WI38 (cell line): ENCODE results near the gene RASGRP2.

Experiments
- H3K4me3 ChIP-seq: 2 replicates; pipeline ENCODE4 v1.5.1; 2011; ENCODE audit warnings: low read depth, mild to moderate bottlenecking, control low read depth, low read length
- CTCF ChIP-seq: IDR thresholded peaks from 2 replicates; pipeline ENCODE4 v1.5.1; 2012; ENCODE audit warnings: low read depth, mild to moderate bottlenecking, control low read depth, low read length

RASGRP2 gene

GRCh38 chr11:64776875-64777274, 32.9 kb upstream of the RASGRP2 start:
- no peak for TF ChIP-seq CTCF
- peak overlapping the region; percentile 64 for H3K4me3 ChIP-seq

GRCh38 chr11:64776425-64776824, 32.5 kb upstream of the RASGRP2 start:
- peak overlapping the region; percentile 64 for H3K4me3 ChIP-seq
- no peak for TF ChIP-seq CTCF

GRCh38 chr11:64774144-64774543, 30.2 kb upstream of the RASGRP2 start:
- TF ChIP-seq CTCF, result no peak
- no peak overlapping the region for H3K4me3 ChIP-seq

- TF ChIP-seq CTCF, result no peak
- no peak overlapping the region for H3K4me3 ChIP-seq
Measured at GRCh38 chr11:64772303-64773018, 28.5 kb upstream of the RASGRP2 start.

GRCh38 chr11:64771861-64772260, 27.9 kb upstream of the RASGRP2 start:
- H3K4me3 ChIP-seq, result no peak overlapping the region
- no peak for TF ChIP-seq CTCF

GRCh38 chr11:64770120-64770519, 26.2 kb upstream of the RASGRP2 start:
- no peak overlapping the region for H3K4me3 ChIP-seq
- TF ChIP-seq CTCF, result no peak

GRCh38 chr11:64769283-64769682, 25.3 kb upstream of the RASGRP2 start:
- no peak overlapping the region for H3K4me3 ChIP-seq
- no peak for TF ChIP-seq CTCF
